Natural killer cell (primary cell): ENCODE results near the gene GSTM5. TPM values are rescaled to one million over a fixed set of nuclear protein-coding genes. Genes with fewer than 3 reads are reported as not detected.
"Not testable (repeated sequence)": the region's sequence is repeated elsewhere in the genome, so short reads cannot be mapped to it uniquely, and the experiment has no call there.

Experiments used
- ATAC-seq, 3 donors: fragments of 150-1000 bp in 2 of 3; fragments of 200-7000 bp in 1 of 3; cut with Tn5 transposase; 1 replicate in 1 of 3; 2 replicates in 2 of 3; pipeline ENCODE4 v1.10.0; 2021; ENCODE audit warnings: mild to moderate bottlenecking in 2 of 3, moderate library complexity in 2 of 3
- DNase-seq, 2 donors: peaks; one replicate each; pipeline versions ENCODE4 v3.0.0 to v3.0.0-alpha.2; 2013 to 2021; ENCODE audit warnings: mixed read lengths in 1 of 2
- H3K27ac ChIP-seq: one replicate; pipeline ENCODE4 v1.5.1; 2013; ENCODE audit warnings: mild to moderate bottlenecking, low read length
- H3K27me3 ChIP-seq: one replicate; pipeline ENCODE4 v1.6.1; 2013; ENCODE audit warnings: low read length; ENCODE audit not compliant: control insufficient read depth, insufficient read depth
- H3K36me3 ChIP-seq: one replicate; pipeline ENCODE4 v1.6.1; 2013; ENCODE audit warnings: low read length; ENCODE audit not compliant: control insufficient read depth, insufficient read depth
- H3K4me1 ChIP-seq: one replicate; pipeline ENCODE4 v1.6.1; 2013; ENCODE audit warnings: low read length; ENCODE audit not compliant: control insufficient read depth, insufficient read depth
- H3K4me3 ChIP-seq: one replicate; pipeline ENCODE4 v1.5.1; 2013; ENCODE audit warnings: low read length
- H3K9me3 ChIP-seq: one replicate; pipeline ENCODE4 v1.6.1; 2013; ENCODE audit warnings: low read length; ENCODE audit not compliant: control insufficient read depth, insufficient read depth
- H3K27ac Mint-ChIP-seq, 2 donors: one replicate each; pipeline ENCODE4 v1.8.0; 2022; ENCODE audit warnings: mild to moderate bottlenecking in 2 of 2, mixed read lengths in 2 of 2, moderate library complexity in 1 of 2
- H3K27me3 Mint-ChIP-seq, 2 donors: one replicate each; pipeline ENCODE4 v1.8.0; 2022; ENCODE audit warnings: low read depth in 2 of 2, mixed read lengths in 2 of 2
- H3K36me3 Mint-ChIP-seq: one replicate; pipeline ENCODE4 v1.8.0; 2022; ENCODE audit warnings: mixed read lengths
- H3K4me1 Mint-ChIP-seq, 2 donors: one replicate each; pipeline ENCODE4 v1.8.0; 2022; ENCODE audit warnings: mixed read lengths in 2 of 2
- H3K4me3 Mint-ChIP-seq: one replicate; pipeline ENCODE4 v1.8.0; 2022; ENCODE audit warnings: mild to moderate bottlenecking, moderate library complexity, mixed read lengths
- H3K9me3 Mint-ChIP-seq, 2 donors: one replicate each; pipeline ENCODE4 v1.8.0; 2022; ENCODE audit warnings: mixed read lengths in 2 of 2
- WGBS: methylation state at CpG from one replicate; pipeline ENCODE4 v1.1.7; 2013; ENCODE audit warnings: missing lambda C conversion rate; ENCODE audit not compliant: insufficient coverage; 5-methylcytosine and 5-hydroxymethylcytosine counted together
- intact Hi-C: fragments of 100-400 bp; cut with micrococcal nuclease; formaldehyde crosslinking; loops from one replicate; pipeline ENCODE4 v1.14.2; 2022
- total RNA-seq, 4 donors: library from RNA; stranded (reverse); fragments of 120-200 nt in 1 of 4; gene quantifications; one replicate each; pipeline versions ENCODE4 v1.2.3 to v1.2.4, GENCODE V29; 2013 to 2022
- TF ChIP-seq, protein P1 (sequence below): fragments of 200-600 bp; IDR thresholded peaks from one replicate; pipeline ENCODE4 v1.8.0; 2022; ENCODE audit warnings: antibody characterized with exemption

Gene GSTM5
- total RNA-seq, 3 donors from 2014 or later (not counting 1 experiment from before 2014, with no cell fraction given) = 0.07 to 0.35 TPM; not detected in 1

DNA sequence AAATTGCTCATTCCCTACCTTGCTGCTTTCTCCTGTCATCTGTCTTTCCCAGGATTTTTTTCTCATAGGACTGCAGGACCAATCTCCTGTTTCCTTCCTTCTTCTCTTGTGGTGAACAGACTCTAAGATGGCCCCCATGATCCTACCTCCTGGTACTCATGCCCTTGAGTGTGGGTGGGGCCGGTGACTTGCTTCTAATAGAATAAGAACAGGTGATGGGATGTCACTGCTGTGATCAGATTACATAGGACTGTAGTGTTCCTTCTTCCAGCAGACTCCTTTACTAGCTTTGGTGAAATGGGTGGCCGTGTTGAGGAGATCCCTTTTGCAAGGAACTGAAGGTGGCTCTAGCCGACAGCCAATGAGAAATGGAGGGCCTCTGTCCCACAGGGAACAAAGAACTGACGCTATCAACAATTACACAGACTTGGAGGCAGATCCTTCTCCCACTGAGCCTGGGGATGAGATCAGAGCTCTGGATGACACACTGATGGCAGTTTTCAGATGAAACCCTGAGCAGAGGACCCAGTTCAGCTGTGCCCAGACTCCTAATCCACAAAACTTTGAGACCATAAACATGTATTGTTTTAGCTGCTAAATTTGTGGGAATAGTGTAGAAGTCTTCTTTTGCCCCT lies 21.3 kb downstream of the GSTM5 start:
- H3K27me3 ChIP-seq = no peaks in the 10 kb centered on the region
- no peaks in the 10 kb centered on the region for H3K4me1 ChIP-seq
- no peak overlapping the region for H3K4me3 ChIP-seq
- no peaks in the 10 kb centered on the region for H3K36me3 ChIP-seq
- intact Hi-C loops = no loop called here
- TF ChIP-seq, protein P1, sequence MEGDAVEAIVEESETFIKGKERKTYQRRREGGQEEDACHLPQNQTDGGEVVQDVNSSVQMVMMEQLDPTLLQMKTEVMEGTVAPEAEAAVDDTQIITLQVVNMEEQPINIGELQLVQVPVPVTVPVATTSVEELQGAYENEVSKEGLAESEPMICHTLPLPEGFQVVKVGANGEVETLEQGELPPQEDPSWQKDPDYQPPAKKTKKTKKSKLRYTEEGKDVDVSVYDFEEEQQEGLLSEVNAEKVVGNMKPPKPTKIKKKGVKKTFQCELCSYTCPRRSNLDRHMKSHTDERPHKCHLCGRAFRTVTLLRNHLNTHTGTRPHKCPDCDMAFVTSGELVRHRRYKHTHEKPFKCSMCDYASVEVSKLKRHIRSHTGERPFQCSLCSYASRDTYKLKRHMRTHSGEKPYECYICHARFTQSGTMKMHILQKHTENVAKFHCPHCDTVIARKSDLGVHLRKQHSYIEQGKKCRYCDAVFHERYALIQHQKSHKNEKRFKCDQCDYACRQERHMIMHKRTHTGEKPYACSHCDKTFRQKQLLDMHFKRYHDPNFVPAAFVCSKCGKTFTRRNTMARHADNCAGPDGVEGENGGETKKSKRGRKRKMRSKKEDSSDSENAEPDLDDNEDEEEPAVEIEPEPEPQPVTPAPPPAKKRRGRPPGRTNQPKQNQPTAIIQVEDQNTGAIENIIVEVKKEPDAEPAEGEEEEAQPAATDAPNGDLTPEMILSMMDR = no peak
- no peaks in the 10 kb centered on the region for H3K9me3 Mint-ChIP-seq
- no peak overlapping the region for H3K27ac Mint-ChIP-seq
- ATAC-seq (no peak), DNase-seq (no peak)
- no peak overlapping the region for H3K4me3 Mint-ChIP-seq
- WGBS = 90% methylated on average over 4 of the region's 4 CpGs
- no peaks in the 10 kb centered on the region for H3K4me1 Mint-ChIP-seq
- no peaks in the 10 kb centered on the region for H3K9me3 ChIP-seq
- peaks cover 13 to 26% of the 10 kb centered on the region in 2 donors for H3K27me3 Mint-ChIP-seq
- no peak overlapping the region for H3K27ac ChIP-seq
- no peaks in the 10 kb centered on the region for H3K36me3 Mint-ChIP-seq

DNA sequence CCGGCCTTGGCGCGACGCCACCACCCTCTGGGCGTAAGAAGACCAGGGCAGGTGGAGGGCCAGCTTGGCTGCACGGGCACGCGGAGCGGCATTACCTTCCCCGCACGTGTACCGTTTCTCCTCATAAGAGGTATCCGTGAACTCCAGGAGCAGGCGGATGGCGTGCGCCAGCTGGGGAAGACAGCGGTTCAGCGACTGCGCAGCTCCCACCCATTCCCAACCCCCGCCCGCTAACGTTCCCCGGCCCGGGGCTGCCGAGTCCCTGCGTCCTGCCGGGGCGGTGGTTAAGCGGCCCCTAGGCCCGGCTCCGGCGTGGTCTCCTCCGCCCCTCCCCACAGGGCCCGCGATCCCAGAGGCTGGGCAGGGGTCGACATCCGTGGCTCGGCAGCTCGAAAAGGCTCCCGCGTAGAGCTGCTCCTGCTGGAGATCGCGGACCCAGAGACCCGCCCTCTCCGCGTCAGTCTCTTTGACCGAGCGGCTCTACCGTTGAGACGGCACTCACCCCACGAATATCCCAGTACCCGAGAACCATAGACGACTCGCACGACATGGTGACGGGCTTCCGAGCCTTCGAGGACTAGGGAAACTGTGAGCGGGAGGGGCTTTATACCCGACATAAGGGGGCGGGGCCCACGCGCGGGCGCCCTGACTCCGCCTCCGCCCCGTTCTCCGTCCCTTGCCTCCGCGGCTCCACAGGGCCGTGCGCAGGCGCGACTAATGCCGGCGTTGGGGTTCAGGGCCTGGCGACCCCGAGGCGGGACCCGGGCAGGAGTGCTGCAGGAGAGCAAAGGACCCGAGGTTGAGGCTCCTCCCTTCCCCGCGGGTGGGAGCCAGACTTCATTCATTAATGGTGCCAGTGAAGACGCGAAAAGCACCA lies 27.9 kb downstream of the GSTM5 start:
- DNase-seq (peak; percentile 74 to 91), ATAC-seq (peak; percentile 95 to 98 (median 97))
- H3K4me1 ChIP-seq = peaks cover 14% of the 10 kb centered on the region
- Mint-ChIP-seq H3K4me1 (peaks cover 12 to 15% of the 10 kb centered on the region in 2 donors), H3K27ac (peak overlapping the region in 1 of 2 donors; percentile 60), H3K4me3 (peak overlapping the region; percentile 72), H3K36me3 (no peaks in the 10 kb centered on the region), H3K9me3 (no peaks in the 10 kb centered on the region), H3K27me3 (peaks cover 29 to 40% of the 10 kb centered on the region in 2 donors)
- TF ChIP-seq, protein P1 = no peak
- 2% methylated on average over 86 of the region's 86 CpGs for WGBS
- H3K4me3 ChIP-seq = peak overlapping the region; percentile 64
- intact Hi-C loops = no loop called here
- H3K9me3 ChIP-seq = no peaks in the 10 kb centered on the region
- peak overlapping the region; percentile 25 for H3K27ac ChIP-seq
- peaks cover 19% of the 10 kb centered on the region for H3K27me3 ChIP-seq
- no peaks in the 10 kb centered on the region for H3K36me3 ChIP-seq

DNA sequence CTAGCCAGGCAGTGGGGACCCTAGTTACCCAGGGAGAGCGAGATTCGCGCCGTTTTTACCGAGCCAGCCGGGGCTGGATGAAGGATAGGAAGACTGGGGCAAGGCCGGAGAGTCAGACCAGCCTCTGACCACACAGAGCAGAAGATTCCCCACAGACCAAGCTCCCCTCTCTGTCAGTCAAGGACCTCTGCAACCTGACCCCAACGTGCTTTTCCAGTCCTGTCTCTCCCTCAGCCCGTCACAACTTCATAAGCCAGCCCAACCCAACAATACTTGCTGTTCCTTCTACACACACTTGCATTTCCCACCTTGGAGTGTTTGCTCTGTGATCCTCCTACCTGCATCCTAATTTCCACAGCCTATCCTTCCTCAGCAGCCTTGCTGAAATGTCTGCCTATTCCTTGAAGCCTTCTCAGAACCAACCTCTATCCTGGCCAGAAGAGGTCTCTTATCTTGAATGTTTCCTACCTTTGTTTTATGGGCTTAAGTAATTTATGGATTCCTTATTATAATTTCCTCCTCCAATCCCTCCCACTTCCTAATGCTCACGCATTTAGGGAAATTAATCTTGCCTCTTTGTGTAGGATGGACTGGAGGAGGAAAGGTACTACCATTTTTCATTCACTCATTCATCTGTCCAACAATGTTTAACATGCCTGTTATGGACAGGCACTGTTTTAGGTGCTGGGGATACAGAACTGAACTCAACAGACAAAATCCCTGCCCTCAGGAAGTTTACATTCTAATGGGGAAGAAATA lies 28.7 kb downstream of the GSTM5 start, which contains the start of gene GSTM3:
TSS of gene GSTM3 (minus strand) at position 424 of the 759 bp plus-strand sequence. CDS start 751 bp downstream, outside the sequence.
- Mint-ChIP-seq H3K4me1 (peaks cover 12 to 15% of the 10 kb centered on the region in 2 donors), H3K4me3 (peak within 1 kb of the TSS; percentile 72), H3K9me3 (no peaks in the 10 kb centered on the region), H3K36me3 (no peaks in the 10 kb centered on the region), H3K27ac (peak within 1 kb of the TSS in 1 of 2 donors; percentile 60), H3K27me3 (peaks cover 29 to 48% of the 10 kb centered on the region in 2 donors)
- H3K4me3 ChIP-seq = peak within 1 kb of the TSS; percentile 64
- H3K4me1 ChIP-seq = peaks cover 14% of the 10 kb centered on the region
- H3K36me3 ChIP-seq = no peaks in the 10 kb centered on the region
- TF ChIP-seq, protein P1 = no peak
- ATAC-seq (peak in 1 of 3 donors; percentile 2), DNase-seq (no peak)
- H3K9me3 ChIP-seq = no peaks in the 10 kb centered on the region
- peak within 1 kb of the TSS; percentile 25 for H3K27ac ChIP-seq
- 7% methylated on average over 9 of the region's 10 CpGs for WGBS
- H3K27me3 ChIP-seq = peaks cover 19% of the 10 kb centered on the region
- intact Hi-C loops = no loop called here

DNA sequence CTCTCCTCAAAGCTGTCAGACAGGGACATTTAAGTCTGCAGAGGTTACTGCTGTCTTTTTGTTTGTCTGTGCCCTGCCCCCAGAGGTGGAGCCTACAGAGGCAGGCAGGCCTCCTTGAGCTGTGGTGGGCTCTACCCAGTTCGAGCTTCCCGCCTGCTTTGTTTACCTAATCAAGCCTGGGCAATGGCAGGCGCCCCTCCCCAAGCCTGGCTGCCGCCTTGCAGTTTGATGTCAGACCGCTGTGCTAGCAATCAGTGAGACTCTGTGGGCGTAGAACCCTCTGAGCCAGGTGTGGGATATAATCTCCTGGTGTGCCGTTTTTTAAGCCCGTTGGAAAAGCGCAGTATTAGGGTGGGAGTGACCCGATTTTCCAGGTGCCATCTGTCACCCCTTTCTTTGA lies 36.3 kb downstream of the GSTM5 start:
- DNase-seq, H3K4me1 Mint-ChIP-seq, intact Hi-C loops, H3K36me3 ChIP-seq, H3K36me3 Mint-ChIP-seq, H3K4me3 ChIP-seq, H3K4me1 ChIP-seq, ATAC-seq, H3K9me3 Mint-ChIP-seq, H3K27me3 ChIP-seq, H3K27ac ChIP-seq, H3K4me3 Mint-ChIP-seq, H3K9me3 ChIP-seq, H3K27ac Mint-ChIP-seq: not testable (repeated sequence)
- WGBS = 93% methylated on average over 10 of the region's 10 CpGs
- peaks cover 12 to 35% of the 10 kb centered on the region in 2 donors for H3K27me3 Mint-ChIP-seq
